Glutamatergic neuron (in vitro differentiated cells): Measurements from ENCODE around the gene RBM20. TPM values are rescaled to one million over a fixed set of nuclear protein-coding genes. Genes with fewer than 3 reads are reported as not detected.

Source experiments
- DNase-seq: peaks from one replicate; pipeline ENCODE4 v3.0.0; 2022
- H3K27ac Mint-ChIP-seq: one replicate; pipeline ENCODE4 v1.8.0; 2020; ENCODE audit warnings: mild to moderate bottlenecking, mixed read lengths, inconsistent platforms; ENCODE audit not compliant: unreplicated experiment
- H3K27me3 Mint-ChIP-seq: one replicate; pipeline ENCODE4 v1.8.0; 2020; ENCODE audit warnings: mild to moderate bottlenecking, moderate library complexity, mixed read lengths, inconsistent platforms; ENCODE audit not compliant: unreplicated experiment
- H3K36me3 Mint-ChIP-seq: one replicate; pipeline ENCODE4 v1.8.0; 2020; ENCODE audit warnings: mild to moderate bottlenecking, mixed read lengths, inconsistent platforms; ENCODE audit not compliant: unreplicated experiment
- H3K4me1 Mint-ChIP-seq: one replicate; pipeline ENCODE4 v1.8.0; 2020; ENCODE audit warnings: mild to moderate bottlenecking, low read depth, mixed read lengths, inconsistent platforms; ENCODE audit not compliant: unreplicated experiment
- H3K4me3 Mint-ChIP-seq: one replicate; pipeline ENCODE4 v1.8.0; 2020; ENCODE audit warnings: mild to moderate bottlenecking, mixed read lengths, inconsistent platforms; ENCODE audit not compliant: unreplicated experiment
- H3K9me3 Mint-ChIP-seq: one replicate; pipeline ENCODE4 v1.8.0; 2020; ENCODE audit warnings: mild to moderate bottlenecking, moderate library complexity, mixed read lengths, inconsistent platforms; ENCODE audit not compliant: unreplicated experiment
- CTCF ChIP-seq: fragments of 200-600 bp; sonication (generic); IDR thresholded peaks from one replicate; pipeline ENCODE4 v1.5.0; 2021; ENCODE audit not compliant: partially characterized antibody, unreplicated experiment
- total RNA-seq: library from RNA; stranded (reverse); fragmentation: NEBNext Ultra II Directional; extraction: Animal tissue kit (Norgen Biotek cat#: 25700); gene quantifications from one replicate; pipeline ENCODE4 v1.2.1, GENCODE V29; 2021; ENCODE audit not compliant: unreplicated experiment

RBM20 gene
- total RNA-seq, 1 donor from 2014 or later: 5.8 TPM

GRCh38 chr10:110803830-110804338, 159.7 kb downstream of the RBM20 start:
- DNase-seq: peak; percentile 55
- H3K27me3 Mint-ChIP-seq: peaks cover 6% of the 10 kb centered on the region
- peaks cover 3% of the 10 kb centered on the region for H3K9me3 Mint-ChIP-seq
- peak; percentile 25 for TF ChIP-seq CTCF
- H3K4me1 Mint-ChIP-seq: peaks cover 38% of the 10 kb centered on the region
- no peaks in the 10 kb centered on the region for H3K36me3 Mint-ChIP-seq
- peak overlapping the region; percentile 28 for H3K4me3 Mint-ChIP-seq
- H3K27ac Mint-ChIP-seq: peak overlapping the region; percentile 88

GRCh38 chr10:110804376-110804775, 160.2 kb downstream of the RBM20 start:
- H3K4me3 Mint-ChIP-seq: peak overlapping the region; percentile 28
- TF ChIP-seq CTCF: no peak

GRCh38 chr10:110805292-110805691, 161.2 kb downstream of the RBM20 start:
- H3K4me1 Mint-ChIP-seq: peaks cover 27% of the 10 kb centered on the region
- peaks cover 6% of the 10 kb centered on the region for H3K27me3 Mint-ChIP-seq
- no peak for DNase-seq
- no peak for TF ChIP-seq CTCF
- H3K27ac Mint-ChIP-seq: no peak overlapping the region
- H3K4me3 Mint-ChIP-seq: peak overlapping the region; percentile 9
- H3K9me3 Mint-ChIP-seq: peaks cover 3% of the 10 kb centered on the region
- H3K36me3 Mint-ChIP-seq: no peaks in the 10 kb centered on the region

More at GRCh38 chr10:110804376-110804775, 160.2 kb downstream of the RBM20 start:
- Mint-ChIP-seq H3K27ac (peak overlapping the region; percentile 88), H3K36me3 (no peaks in the 10 kb centered on the region), H3K9me3 (peaks cover 3% of the 10 kb centered on the region), H3K27me3 (peaks cover 6% of the 10 kb centered on the region), H3K4me1 (peaks cover 34% of the 10 kb centered on the region)
- DNase-seq: no peak

DNA sequence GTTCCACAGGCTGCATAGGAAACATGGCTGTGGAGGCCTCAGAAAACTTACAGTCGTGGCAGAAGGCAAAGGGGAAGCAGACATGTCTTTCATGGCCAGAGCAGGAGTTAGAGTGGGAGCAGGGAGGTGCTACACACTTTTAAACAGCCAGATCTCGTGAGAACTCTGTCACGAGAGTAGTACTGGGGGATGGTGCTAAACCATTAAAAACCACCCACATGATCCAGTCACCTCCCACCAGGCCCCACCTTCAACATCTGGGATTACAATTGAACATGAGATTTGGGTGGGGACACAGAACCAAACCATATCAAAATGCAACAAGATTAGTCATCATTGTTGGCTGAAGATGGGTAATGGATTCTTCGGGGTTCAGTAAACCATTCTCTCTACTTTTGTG, 162.2 kb downstream of the RBM20 start:
- no peak overlapping the region for H3K27ac Mint-ChIP-seq
- no peaks in the 10 kb centered on the region for H3K36me3 Mint-ChIP-seq
- H3K9me3 Mint-ChIP-seq: peaks cover 7% of the 10 kb centered on the region
- H3K27me3 Mint-ChIP-seq: peaks cover 6% of the 10 kb centered on the region
- H3K4me3 Mint-ChIP-seq: no peak overlapping the region
- DNase-seq: no peak
- H3K4me1 Mint-ChIP-seq: peaks cover 26% of the 10 kb centered on the region
- no peak for TF ChIP-seq CTCF

GRCh38 chr10:110808123-110808522, 164.0 kb downstream of the RBM20 start:
- Mint-ChIP-seq H3K9me3 (peaks cover 7% of the 10 kb centered on the region), H3K4me3 (no peak overlapping the region), H3K36me3 (no peaks in the 10 kb centered on the region), H3K27ac (no peak overlapping the region), H3K4me1 (peaks cover 21% of the 10 kb centered on the region), H3K27me3 (peaks cover 6% of the 10 kb centered on the region)
- TF ChIP-seq CTCF: no peak
- no peak for DNase-seq
